GM23338 (cell line): ENCODE data around the gene GPATCH8. TPM values are rescaled to one million over a fixed set of nuclear protein-coding genes. Genes with fewer than 3 reads are reported as not detected.

Source experiments
- ATAC-seq: fragments of 200-7000 bp; cut with Tn5 transposase; 3 replicates; pipeline ENCODE4 v1.9.1; 2020
- DNase-seq: peaks from one replicate; pipeline ENCODE4 v3.0.0-alpha.2; 2015; ENCODE audit warnings: low spot score
- H2AFZ ChIP-seq: fragments of 200-600 bp; sonication (generic); 2 replicates; pipeline ENCODE4 v1.8.0; 2016; ENCODE audit warnings: antibody characterized with exemption, mild to moderate bottlenecking, moderate library complexity
- H3F3A ChIP-seq: fragments of 200-600 bp; sonication (generic); replicated peaks from 2 replicates; pipeline ENCODE4 v1.8.0; 2017; ENCODE audit warnings: antibody characterized with exemption, mixed run types, low read depth
- H3K27ac ChIP-seq: fragments of 200-600 bp; sonication (generic); 2 replicates; pipeline ENCODE4 v1.6.1; 2016; ENCODE audit warnings: low read depth
- H3K27me3 ChIP-seq: fragments of 200-600 bp; sonication (generic); 2 replicates; pipeline ENCODE4 v1.8.0; 2016; ENCODE audit warnings: mild to moderate bottlenecking, mixed run types, moderate library complexity; ENCODE audit not compliant: insufficient read depth
- H3K36me3 ChIP-seq: fragments of 200-600 bp; sonication (generic); 2 replicates; pipeline ENCODE4 v1.8.0; 2016; ENCODE audit warnings: mild to moderate bottlenecking; ENCODE audit not compliant: insufficient read depth
- H3K4me1 ChIP-seq: fragments of 200-600 bp; sonication (generic); 2 replicates; pipeline ENCODE4 v1.8.0; 2016; ENCODE audit warnings: mild to moderate bottlenecking, moderate library complexity; ENCODE audit not compliant: insufficient read depth
- H3K4me2 ChIP-seq: fragments of 200-600 bp; sonication (generic); 2 replicates; pipeline ENCODE4 v1.7.1; 2017; ENCODE audit warnings: mixed run types
- H3K4me3 ChIP-seq: fragments of 200-600 bp; sonication (generic); 2 replicates; pipeline ENCODE4 v1.6.1; 2016; ENCODE audit warnings: mixed run types
- H3K79me2 ChIP-seq: fragments of 200-600 bp; sonication (generic); replicated peaks from 2 replicates; pipeline ENCODE4 v1.8.0; 2017; ENCODE audit warnings: mild to moderate bottlenecking; ENCODE audit not compliant: insufficient read depth
- H3K9me2 ChIP-seq: fragments of 200-600 bp; sonication (generic); 2 replicates; pipeline ENCODE4 v1.8.0; 2017; ENCODE audit not compliant: insufficient read depth
- H4K20me1 ChIP-seq: fragments of 200-600 bp; sonication (generic); replicated peaks from 2 replicates; pipeline ENCODE4 v1.8.0; 2017; ENCODE audit warnings: mild to moderate bottlenecking; ENCODE audit not compliant: insufficient read depth
- H3K27ac Mint-ChIP-seq: 2 replicates; pipeline ENCODE4 v1.8.0; 2020; ENCODE audit warnings: inconsistent platforms, mild to moderate bottlenecking, moderate library complexity, mixed read lengths
- H3K27me3 Mint-ChIP-seq: 3 replicates; pipeline ENCODE4 v1.8.0; 2022; ENCODE audit warnings: low read depth, mild to moderate bottlenecking, moderate library complexity, mixed read lengths, inconsistent platforms; ENCODE audit not compliant: insufficient read depth, poor library complexity
- H3K36me3 Mint-ChIP-seq: 3 replicates; pipeline ENCODE4 v1.8.0; 2021; ENCODE audit warnings: low read depth, mild to moderate bottlenecking, inconsistent platforms, moderate library complexity, mixed read lengths
- H3K4me1 Mint-ChIP-seq: 3 replicates; pipeline ENCODE4 v1.8.0; 2020; ENCODE audit warnings: mild to moderate bottlenecking, inconsistent platforms, mixed read lengths
- H3K4me3 Mint-ChIP-seq: 3 replicates; pipeline ENCODE4 v1.8.0; 2021; ENCODE audit warnings: moderate library complexity, mild to moderate bottlenecking, inconsistent platforms, mixed read lengths
- H3K9me3 Mint-ChIP-seq: 3 replicates; pipeline ENCODE4 v1.8.0; 2020; ENCODE audit warnings: moderate library complexity, mild to moderate bottlenecking, inconsistent platforms, mixed read lengths
- EZH2phosphoT487 ChIP-seq: fragments of 200-600 bp; sonication (generic); IDR thresholded peaks from one replicate; pipeline ENCODE4 v1.8.1; 2018; ENCODE audit warnings: antibody characterized with exemption; ENCODE audit not compliant: unreplicated experiment
- JUNB ChIP-seq: IDR thresholded peaks from one replicate; pipeline ENCODE4 v1.6.1; 2016; ENCODE audit warnings: antibody characterized with exemption; ENCODE audit not compliant: unreplicated experiment
- NANOG ChIP-seq: IDR thresholded peaks from 2 replicates; pipeline ENCODE4 v1.6.1; 2016; ENCODE audit warnings: antibody characterized with exemption, borderline replicate concordance
- POLR2AphosphoS5 ChIP-seq: IDR thresholded peaks from 2 replicates; pipeline ENCODE4 v1.6.1; 2016; ENCODE audit warnings: antibody characterized with exemption, low read depth
- ZNF114 ChIP-seq: fragments of 250-450 bp; sonication (Bioruptor Pico); IDR thresholded peaks from 2 replicates; pipeline ENCODE4 v1.5.0; 2020; ENCODE audit warnings: mild to moderate bottlenecking, moderate library complexity
- polyA plus RNA-seq: library from polyadenylated mRNA; unstranded; fragments of >200 nt; fragmentation: Nextera tagmentation; extraction: Ambion mirVana; gene quantifications from 2 replicates; pipeline ENCODE4 v1.2.1, GENCODE V29; 2016
- total RNA-seq: library from RNA; depleted of rRNA; stranded (reverse); fragments of >200 nt; shearing (Covaris generic); gene quantifications from 2 replicates; pipeline ENCODE4 v1.2.3, GENCODE V29; 2014
- TF ChIP-seq, protein P1 (sequence below): IDR thresholded peaks from one replicate; pipeline ENCODE4 v1.6.1; 2018; ENCODE audit warnings: antibody characterized with exemption; ENCODE audit not compliant: unreplicated experiment
- TF ChIP-seq, protein P2 (sequence below), 2 experiments: fragments of 200-600 bp in 1 of 2; sonication (generic) in 1 of 2; conservative IDR thresholded peaks; 2 replicates each; pipeline versions ENCODE4 v1.5.1 to v1.6.1; 2016 to 2017; ENCODE audit warnings: antibody characterized with exemption in 2 of 2, low read depth in 2 of 2, mild to moderate bottlenecking in 2 of 2, moderate library complexity in 1 of 2

The GPATCH8 gene
- total and polyA plus RNA-seq, 2 experiments from 2014 or later = 44.4 to 76.5 TPM

DNA sequence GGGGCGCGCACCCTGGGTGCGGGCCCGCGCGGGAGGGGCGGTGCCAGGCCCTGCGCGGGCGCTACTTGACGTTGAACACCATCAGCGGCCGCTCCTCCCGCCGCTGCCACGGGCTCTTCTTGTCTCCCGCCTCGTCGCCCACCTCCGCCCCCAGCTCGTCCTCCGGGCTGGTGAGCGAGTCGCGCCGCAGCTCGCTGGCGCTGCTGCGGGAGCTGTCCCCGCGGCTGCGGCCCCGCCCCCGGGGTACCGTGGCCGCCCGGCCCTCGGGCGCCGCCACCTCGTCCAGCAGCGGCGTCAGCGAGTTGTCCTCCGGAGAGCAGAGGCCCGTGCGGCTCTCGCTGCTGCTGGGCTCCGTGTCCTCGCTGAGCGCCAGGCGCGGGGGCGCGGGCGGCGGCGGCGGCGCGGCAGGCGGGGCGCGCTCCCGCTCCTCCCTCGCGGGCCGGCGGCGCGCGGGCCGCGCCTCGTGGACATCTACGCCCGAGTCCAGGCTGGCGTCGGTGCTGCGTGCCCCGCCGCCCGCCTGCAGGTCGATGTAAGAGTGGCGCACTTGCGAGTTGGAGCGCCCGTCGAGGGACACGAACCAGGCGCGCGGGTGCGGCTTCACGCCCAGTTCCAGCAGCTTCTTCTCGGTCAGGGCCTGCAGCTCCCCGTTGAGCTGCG is 149.4 kb downstream of the GPATCH8 start:
- TF ChIP-seq, protein P1, sequence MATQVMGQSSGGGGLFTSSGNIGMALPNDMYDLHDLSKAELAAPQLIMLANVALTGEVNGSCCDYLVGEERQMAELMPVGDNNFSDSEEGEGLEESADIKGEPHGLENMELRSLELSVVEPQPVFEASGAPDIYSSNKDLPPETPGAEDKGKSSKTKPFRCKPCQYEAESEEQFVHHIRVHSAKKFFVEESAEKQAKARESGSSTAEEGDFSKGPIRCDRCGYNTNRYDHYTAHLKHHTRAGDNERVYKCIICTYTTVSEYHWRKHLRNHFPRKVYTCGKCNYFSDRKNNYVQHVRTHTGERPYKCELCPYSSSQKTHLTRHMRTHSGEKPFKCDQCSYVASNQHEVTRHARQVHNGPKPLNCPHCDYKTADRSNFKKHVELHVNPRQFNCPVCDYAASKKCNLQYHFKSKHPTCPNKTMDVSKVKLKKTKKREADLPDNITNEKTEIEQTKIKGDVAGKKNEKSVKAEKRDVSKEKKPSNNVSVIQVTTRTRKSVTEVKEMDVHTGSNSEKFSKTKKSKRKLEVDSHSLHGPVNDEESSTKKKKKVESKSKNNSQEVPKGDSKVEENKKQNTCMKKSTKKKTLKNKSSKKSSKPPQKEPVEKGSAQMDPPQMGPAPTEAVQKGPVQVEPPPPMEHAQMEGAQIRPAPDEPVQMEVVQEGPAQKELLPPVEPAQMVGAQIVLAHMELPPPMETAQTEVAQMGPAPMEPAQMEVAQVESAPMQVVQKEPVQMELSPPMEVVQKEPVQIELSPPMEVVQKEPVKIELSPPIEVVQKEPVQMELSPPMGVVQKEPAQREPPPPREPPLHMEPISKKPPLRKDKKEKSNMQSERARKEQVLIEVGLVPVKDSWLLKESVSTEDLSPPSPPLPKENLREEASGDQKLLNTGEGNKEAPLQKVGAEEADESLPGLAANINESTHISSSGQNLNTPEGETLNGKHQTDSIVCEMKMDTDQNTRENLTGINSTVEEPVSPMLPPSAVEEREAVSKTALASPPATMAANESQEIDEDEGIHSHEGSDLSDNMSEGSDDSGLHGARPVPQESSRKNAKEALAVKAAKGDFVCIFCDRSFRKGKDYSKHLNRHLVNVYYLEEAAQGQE = no peak
- TF ChIP-seq, protein P2, sequence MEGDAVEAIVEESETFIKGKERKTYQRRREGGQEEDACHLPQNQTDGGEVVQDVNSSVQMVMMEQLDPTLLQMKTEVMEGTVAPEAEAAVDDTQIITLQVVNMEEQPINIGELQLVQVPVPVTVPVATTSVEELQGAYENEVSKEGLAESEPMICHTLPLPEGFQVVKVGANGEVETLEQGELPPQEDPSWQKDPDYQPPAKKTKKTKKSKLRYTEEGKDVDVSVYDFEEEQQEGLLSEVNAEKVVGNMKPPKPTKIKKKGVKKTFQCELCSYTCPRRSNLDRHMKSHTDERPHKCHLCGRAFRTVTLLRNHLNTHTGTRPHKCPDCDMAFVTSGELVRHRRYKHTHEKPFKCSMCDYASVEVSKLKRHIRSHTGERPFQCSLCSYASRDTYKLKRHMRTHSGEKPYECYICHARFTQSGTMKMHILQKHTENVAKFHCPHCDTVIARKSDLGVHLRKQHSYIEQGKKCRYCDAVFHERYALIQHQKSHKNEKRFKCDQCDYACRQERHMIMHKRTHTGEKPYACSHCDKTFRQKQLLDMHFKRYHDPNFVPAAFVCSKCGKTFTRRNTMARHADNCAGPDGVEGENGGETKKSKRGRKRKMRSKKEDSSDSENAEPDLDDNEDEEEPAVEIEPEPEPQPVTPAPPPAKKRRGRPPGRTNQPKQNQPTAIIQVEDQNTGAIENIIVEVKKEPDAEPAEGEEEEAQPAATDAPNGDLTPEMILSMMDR (conservative IDR thresholded peaks at IDR 0.05; ENCODE audit: low read depth in 2 of 2) = no peak
- TF ChIP-seq ZNF114 (CRISPR knock-in tag) = no peak
- TF ChIP-seq EZH2phosphoT487 = no peak
- peak; percentile 22; the same call in 1 of the 2 replicates for TF ChIP-seq POLR2AphosphoS5
- H3K36me3 Mint-ChIP-seq = peaks cover 8% of the 10 kb centered on the region
- peak overlapping the region; percentile 67 for H3K4me3 Mint-ChIP-seq
- H3K9me3 Mint-ChIP-seq = peaks cover 2% of the 10 kb centered on the region; the same call in 1 of the 3 replicates
- DNase-seq (peak; percentile 64), ATAC-seq (peak; percentile 3; the same call in 2 of the 3 replicates)
- no peak overlapping the region for H3K27ac Mint-ChIP-seq
- peaks cover 10% of the 10 kb centered on the region; the same call in 1 of the 2 replicates for H3F3A ChIP-seq
- no peak overlapping the region for H3K27ac ChIP-seq
- peaks cover 23% of the 10 kb centered on the region for H3K27me3 Mint-ChIP-seq
- H3K4me1 ChIP-seq = peaks cover 4% of the 10 kb centered on the region; the same call in 1 of the 2 replicates
- H3K36me3 ChIP-seq = no peaks in the 10 kb centered on the region
- H3K27me3 ChIP-seq = peaks cover 8% of the 10 kb centered on the region; the same call in 1 of the 2 replicates
- no peak overlapping the region for H2AFZ ChIP-seq
- H3K9me2 ChIP-seq = no peaks in the 10 kb centered on the region
- H3K79me2 ChIP-seq = no peaks in the 10 kb centered on the region
- peaks cover 9% of the 10 kb centered on the region for H3K4me1 Mint-ChIP-seq
- H3K4me3 ChIP-seq = peak overlapping the region; percentile 60
- H3K4me2 ChIP-seq = peak overlapping the region; percentile 89
- peaks cover 3% of the 10 kb centered on the region; the same call in 1 of the 2 replicates for H4K20me1 ChIP-seq

DNA sequence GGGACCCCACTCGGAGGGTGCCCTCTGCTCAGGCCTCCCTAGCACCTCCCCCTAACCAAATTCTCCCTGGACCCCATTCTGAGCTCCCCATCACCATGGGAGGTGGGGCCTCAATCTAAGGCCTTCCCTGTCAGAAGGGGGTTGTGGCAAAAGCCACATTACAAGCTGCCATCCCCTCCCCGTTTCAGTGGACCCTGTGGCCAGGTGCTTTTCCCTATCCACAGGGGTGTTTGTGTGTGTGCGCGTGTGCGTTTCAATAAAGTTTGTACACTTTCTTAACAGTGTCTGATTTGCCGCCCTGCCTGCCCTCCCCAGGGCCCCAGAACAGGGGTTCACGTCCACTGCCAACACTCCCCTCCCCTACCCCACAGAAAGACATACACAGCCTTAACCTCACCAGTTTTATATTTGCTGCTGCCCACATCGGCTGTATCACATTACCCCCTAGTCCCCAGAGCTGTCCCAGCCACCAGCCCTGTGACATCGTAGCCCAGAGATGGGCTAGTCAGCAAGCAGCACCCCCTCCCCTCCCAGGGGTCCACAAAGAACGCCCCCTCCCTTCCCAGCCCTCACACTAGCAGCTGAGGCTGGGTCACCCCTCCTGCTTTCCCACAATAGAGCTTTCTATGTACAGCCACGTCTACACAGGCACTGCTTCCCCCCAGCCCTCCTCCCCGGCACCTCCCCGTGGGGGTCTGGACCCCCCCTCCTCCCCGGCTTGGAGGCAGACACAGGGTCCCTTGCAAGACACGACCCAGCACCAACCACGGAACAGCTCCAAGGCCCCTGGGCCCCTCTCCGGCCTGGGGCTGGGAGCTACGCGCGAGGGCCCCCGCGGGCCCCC is 150.2 kb downstream of the GPATCH8 start:
- Mint-ChIP-seq H3K27me3 (peaks cover 23% of the 10 kb centered on the region), H3K9me3 (peaks cover 2% of the 10 kb centered on the region; the same call in 1 of the 3 replicates), H3K4me3 (peak overlapping the region; percentile 67), H3K4me1 (peaks cover 7% of the 10 kb centered on the region), H3K27ac (no peak overlapping the region), H3K36me3 (peaks cover 8% of the 10 kb centered on the region)
- Histone ChIP-seq H3K4me1 (peaks cover 4% of the 10 kb centered on the region; the same call in 1 of the 2 replicates), H3K36me3 (no peaks in the 10 kb centered on the region), H3K27ac (no peak overlapping the region), H3F3A (peaks cover 10% of the 10 kb centered on the region; the same call in 1 of the 2 replicates), H3K4me3 (peak overlapping the region; percentile 60), H3K79me2 (no peaks in the 10 kb centered on the region), H4K20me1 (peaks cover 3% of the 10 kb centered on the region; the same call in 1 of the 2 replicates), H2AFZ (no peak overlapping the region), H3K9me2 (no peaks in the 10 kb centered on the region), H3K4me2 (peak overlapping the region; percentile 89), H3K27me3 (peaks cover 8% of the 10 kb centered on the region; the same call in 1 of the 2 replicates)
- DNase-seq (no peak), ATAC-seq (no peak)
- TF ChIP-seq NANOG (no peak), POLR2AphosphoS5 (no peak), JUNB (no peak)
- TF ChIP-seq, protein P1 = no peak
- TF ChIP-seq, protein P2 (conservative IDR thresholded peaks at IDR 0.05; ENCODE audit: low read depth in 2 of 2) = no peak
